HEK293 (cell line): ENCODE data around the gene MSRB1.

Experiments used
- CTCF ChIP-seq: fragments of 450-650 bp; formaldehyde crosslinking; IDR thresholded peaks from 2 replicates; pipeline ENCODE4 v1.5.1; 2016; ENCODE audit warnings: missing biosample characterization, missing genetic modification characterization
- TSHZ1 ChIP-seq: fragments of 450-650 bp; formaldehyde crosslinking; IDR thresholded peaks from 2 replicates; pipeline ENCODE4 v1.5.1; 2016; ENCODE audit warnings: missing biosample characterization, missing genetic modification characterization, borderline replicate concordance
- YY1 ChIP-seq: fragments of 450-650 bp; formaldehyde crosslinking; IDR thresholded peaks from 2 replicates; pipeline ENCODE4 v1.5.1; 2018; ENCODE audit warnings: missing biosample characterization, missing genetic modification characterization
- ZNF223 ChIP-seq: fragments of 450-650 bp; formaldehyde crosslinking; IDR thresholded peaks from 2 replicates; pipeline ENCODE4 v1.5.1; 2016; ENCODE audit warnings: missing biosample characterization, missing genetic modification characterization

- TF ChIP-seq CTCF (tag by site-specific recombination) (no peak), ZNF223 (no peak), YY1 (tag by site-specific recombination) (no peak), TSHZ1 (tag by site-specific recombination) (no peak)
These were observed 52.3 kb downstream of the MSRB1 start for GRCh38 chr16:1890708-1891050.
